ENCODE results near the gene PDE6A.

GRCh38 chr5:149823375-149823774 is 121.2 kb downstream of the PDE6A start:
- TF ChIP-seq CTCF (IDR thresholded peaks at IDR 0.05): no peak
- no peak for TF ChIP-seq POLR2A (IDR thresholded peaks at IDR 0.05)
